Activated CD4-positive, alpha-beta T cell treated with anti-CD3 and anti-CD28 coated beads for 48 hours (primary cell): ENCODE measurements around the gene SCAF4.
"Not testable (repeated sequence)": the region's sequence is repeated elsewhere in the genome, so short reads cannot be mapped to it uniquely, and the experiment has no call there.

Experiments used
- DNase-seq: peaks from one replicate; pipeline ENCODE4 v3.0.0-alpha.2; 2020

Gene SCAF4

GRCh38 chr21:31667639-31668038 lies 64.3 kb downstream of the SCAF4 start:
- DNase-seq, result no peak

GRCh38 chr21:31667132-31667531 lies 64.8 kb downstream of the SCAF4 start:
- DNase-seq, result peak; percentile 32

DNA sequence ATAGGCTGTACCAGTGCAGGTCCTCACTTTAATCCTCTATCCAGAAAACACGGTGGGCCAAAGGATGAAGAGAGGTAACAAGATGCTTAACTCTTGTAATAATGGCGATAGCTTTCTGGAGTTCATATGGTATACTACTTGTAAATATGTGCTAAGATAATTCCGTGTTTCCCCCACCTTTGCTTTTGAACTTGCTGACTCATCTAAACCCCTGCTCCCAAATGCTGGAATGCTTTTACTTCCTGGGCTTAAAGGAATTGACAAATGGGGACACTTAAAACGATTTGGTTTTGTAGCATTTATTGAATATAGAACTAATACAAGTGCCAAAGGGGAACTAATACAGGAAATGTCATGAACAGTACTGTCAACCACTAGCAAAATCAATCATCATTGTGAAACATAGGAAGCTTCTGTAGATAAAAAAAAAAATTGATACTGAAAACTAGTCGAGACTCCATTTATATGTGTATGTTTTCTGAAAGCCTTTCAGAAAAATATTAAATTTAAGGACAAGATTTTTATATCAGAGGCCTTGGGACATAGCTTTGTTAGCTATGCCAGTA lies 65.4 kb downstream of the SCAF4 start:
- DNase-seq, result no peak

- not testable (repeated sequence) for DNase-seq
Measured at GRCh38 chr21:31665869-31666268, 66.0 kb downstream of the SCAF4 start.

- DNase-seq, result peak; percentile 57
Measured at GRCh38 chr21:31665397-31665796, 66.5 kb downstream of the SCAF4 start.

GRCh38 chr21:31663584-31664249 lies 68.2 kb downstream of the SCAF4 start:
- DNase-seq, result no peak

DNA sequence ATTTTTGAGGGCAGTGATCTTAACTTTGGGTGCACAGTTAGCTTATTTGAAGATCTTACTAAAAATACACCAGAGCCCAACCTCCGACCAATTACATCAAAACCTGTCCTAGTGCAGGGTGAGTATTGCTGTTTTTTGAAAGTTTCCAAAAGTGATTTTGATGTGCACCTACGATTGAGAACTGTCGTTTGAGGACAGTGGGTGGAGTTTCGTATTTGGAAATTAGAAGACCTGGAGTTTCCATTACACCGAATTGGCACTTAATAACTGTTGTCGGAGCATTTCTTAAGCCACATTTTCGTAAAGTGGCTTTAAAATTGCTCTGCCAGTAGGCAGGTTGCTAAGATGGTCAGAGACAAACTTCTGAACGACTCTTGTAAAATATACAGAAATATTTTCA lies 71.3 kb downstream of the SCAF4 start:
- no peak for DNase-seq

DNA sequence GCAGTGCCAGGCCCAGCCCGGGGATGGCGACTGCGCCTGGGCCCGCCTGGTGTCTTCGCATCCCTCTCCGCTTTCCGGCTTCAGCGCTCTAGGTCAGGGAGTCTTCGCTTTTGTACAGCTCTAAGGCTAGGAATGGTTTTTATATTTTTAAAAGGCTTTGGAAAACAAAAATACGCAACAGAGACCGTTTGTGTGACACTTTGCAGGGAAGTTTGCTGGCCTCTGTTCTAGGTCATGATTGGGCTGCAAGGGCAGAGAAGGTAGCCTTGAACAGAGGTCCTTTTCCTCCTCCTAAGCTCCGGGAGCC lies 71.7 kb downstream of the SCAF4 start:
- DNase-seq, result no peak

GRCh38 chr21:31659536-31660258 lies 72.2 kb downstream of the SCAF4 start, which contains the start of gene SOD1:
SOD1 (plus strand) TSS chr21:31659693; CDS start chr21:31659770, 77 bp downstream.
- peak; percentile 97 for DNase-seq

DNA sequence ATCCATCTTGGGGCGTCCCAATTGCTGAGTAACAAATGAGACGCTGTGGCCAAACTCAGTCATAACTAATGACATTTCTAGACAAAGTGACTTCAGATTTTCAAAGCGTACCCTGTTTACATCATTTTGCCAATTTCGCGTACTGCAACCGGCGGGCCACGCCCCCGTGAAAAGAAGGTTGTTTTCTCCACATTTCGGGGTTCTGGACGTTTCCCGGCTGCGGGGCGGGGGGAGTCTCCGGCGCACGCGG lies 72.7 kb downstream of the SCAF4 start:
- no peak for DNase-seq

GRCh38 chr21:31658053-31658452 lies 73.9 kb downstream of the SCAF4 start:
- DNase-seq, result no peak

DNA sequence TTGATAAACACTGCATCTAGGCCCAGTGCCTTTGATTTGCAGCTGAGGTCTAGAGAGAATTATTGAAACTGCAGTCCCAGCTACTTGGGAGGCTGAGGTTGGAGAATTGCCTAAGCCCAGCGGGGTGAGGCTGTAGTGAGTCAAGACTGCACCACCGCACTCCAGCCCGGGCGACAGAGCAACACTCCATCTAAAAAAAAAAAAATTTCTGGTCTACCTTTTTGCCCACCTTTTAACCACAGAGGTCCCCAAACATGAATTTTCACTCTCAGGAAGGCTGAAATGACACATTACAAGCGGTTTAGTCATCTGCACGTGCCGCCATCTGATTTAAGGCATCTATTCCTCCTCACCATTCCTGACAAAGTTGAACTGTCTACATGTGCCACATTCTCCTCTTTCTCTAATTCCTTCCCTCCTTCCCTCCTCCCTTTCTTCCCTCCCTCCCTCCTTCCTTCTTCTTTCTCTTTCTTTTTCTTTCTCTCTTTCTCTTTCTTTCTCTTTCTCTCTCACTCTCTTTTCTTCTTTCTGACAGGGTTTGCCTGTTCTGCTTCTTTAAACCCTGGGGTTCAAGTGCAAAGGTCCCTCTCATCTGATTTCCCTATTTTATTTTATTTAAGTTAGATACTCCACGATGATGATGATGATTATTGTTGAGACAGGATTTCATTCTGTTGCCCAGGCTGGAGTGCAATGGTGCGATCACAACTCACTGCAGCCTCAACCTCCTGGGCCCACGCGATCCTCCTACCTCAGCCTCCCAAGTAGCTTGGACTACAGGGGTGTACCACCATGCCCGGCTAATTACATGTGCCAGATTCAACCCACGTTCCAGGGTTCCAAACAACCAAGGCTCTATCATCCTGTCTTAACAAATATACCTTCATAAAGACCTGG lies 75.5 kb downstream of the SCAF4 start:
- peak; percentile 82 for DNase-seq

DNA sequence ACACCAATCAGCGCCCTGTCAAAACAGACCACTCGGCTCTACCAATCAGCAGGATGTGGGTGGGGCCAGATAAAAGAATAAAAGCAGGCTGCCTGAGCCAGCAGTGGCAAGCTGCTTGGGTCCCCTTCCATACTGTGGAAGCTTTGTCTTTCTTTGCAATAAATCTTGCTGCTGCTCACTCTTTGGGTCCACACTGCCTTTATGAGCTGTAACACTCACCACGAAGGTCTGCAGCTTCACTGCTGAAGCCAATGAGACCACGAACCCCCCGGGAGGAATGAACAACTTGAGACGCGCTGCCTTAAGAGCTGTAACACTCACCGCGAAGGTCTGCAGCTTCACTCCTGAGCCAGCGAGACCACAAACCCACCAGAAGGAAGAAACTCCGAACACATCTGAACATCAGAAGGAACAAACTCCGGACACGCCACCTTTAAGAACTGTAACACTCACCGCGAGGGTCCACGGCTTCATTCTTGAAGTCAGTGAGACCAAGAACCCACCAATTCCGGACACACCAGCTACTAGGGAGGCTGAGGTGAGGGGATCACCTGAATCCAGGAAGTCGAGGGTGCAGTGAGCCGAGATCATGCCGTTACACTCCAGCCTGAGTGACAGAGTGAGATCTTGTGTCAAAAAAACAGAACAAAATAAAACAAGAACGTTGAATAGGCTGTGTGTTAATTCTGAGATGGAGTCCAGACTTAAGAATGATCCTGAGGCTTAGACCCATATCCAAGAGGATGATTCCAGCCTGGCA lies 76.9 kb downstream of the SCAF4 start:
- not testable (repeated sequence) for DNase-seq

- DNase-seq, result no peak
Measured at GRCh38 chr21:31654340-31654739, 77.6 kb downstream of the SCAF4 start.

DNA sequence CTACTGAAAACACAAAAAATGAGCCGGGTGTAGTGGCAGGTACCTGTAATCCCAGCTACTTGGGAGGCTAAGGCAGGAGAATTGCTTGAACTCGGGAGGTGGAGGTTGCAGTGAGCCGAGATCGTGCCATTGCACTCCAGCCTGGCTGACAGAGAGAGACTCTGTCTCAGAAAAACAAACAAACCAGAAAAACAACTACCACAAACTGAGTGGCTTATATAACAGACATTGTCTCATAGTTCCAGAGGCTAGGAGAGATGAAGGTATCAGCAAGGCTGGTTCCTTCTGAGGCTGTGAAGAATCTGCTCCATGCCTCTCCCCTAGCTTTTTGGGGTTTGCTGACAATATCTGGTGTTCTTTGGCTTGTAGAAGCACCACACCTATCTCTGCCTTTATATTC lies 80.4 kb downstream of the SCAF4 start:
- not testable (repeated sequence) for DNase-seq

DNA sequence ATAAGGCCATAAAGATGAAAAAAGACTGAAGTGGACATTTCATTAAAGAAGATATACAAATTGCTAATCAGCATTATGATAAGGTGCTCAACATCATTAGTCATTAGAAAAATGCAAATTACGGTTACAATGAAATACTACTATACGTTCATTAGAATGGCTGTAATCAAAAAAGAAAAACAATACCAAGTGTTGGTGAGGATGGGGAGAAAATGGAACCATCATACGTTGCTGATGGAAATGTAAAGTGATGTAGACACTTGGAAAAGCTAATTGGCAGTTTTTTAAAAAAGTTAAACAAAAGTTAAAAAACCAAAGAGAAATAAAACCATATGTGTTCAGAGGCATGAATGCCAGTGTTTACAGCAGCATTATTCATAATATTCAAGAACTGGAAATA lies 81.0 kb downstream of the SCAF4 start:
- DNase-seq, result no peak

GRCh38 chr21:31647650-31648049 lies 84.3 kb downstream of the SCAF4 start:
- DNase-seq, result no peak

GRCh38 chr21:31644643-31645042 lies 87.3 kb downstream of the SCAF4 start:
- DNase-seq, result no peak

DNA sequence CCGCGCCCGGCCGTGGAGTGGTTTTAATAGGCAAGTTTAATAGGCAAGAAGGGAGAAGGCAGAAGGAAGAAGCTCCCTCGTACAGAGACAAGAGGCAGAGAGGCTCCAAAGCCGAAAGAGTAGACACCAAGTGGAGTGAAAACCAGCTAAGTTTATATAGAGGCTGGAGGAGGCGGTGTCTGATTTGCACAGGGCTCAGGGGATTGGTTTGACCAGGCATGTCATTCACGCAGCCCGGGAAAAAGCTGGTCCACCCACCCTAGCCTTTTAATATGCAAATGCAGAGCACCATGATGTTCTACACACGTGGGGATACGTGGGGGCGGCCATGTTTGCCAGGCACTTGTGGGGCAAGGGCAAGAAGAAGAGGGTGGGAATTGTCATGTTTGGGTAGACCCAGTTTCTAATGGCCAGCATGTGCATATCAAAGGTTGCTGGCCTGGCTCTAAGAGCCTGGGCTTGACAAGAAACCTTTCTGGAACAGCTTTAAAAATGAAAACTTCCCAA lies 90.4 kb downstream of the SCAF4 start:
- no peak for DNase-seq

DNA sequence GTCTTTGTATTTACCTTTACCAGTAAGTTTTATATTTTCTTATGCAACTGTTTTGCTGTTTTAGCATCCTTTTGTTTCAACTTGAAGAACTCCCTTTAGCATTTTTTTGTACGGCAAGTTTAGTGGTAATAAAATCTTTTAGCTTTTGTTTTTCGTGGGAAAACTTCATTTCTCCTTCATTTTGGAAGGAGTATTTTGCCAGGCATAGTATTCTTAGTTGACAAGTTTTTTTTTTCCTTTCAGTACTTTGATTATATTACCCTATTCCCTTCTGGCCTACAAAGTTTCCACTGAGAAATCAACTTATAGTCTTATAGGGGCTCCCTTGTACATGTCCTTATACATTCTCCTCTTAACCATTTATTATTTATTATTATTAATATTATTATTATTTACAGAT lies 95.0 kb downstream of the SCAF4 start:
- DNase-seq, result no peak

GRCh38 chr21:31634993-31635392 lies 96.9 kb downstream of the SCAF4 start:
- DNase-seq, result no peak

- not testable (repeated sequence) for DNase-seq
Measured at GRCh38 chr21:31631881-31632280, 100.0 kb downstream of the SCAF4 start.
